NCI-H1092 treated with DMSO at 0.1 percent for 48 hours (cell line): ENCODE results near the gene ZNF789.
A peak's percentile ranks its signal among the peaks of the same experiment; 100 is the strongest.
"Not testable (repeated sequence)": the region's sequence is repeated elsewhere in the genome, so short reads cannot be mapped to it uniquely, and the experiment has no call there.

Experiments
- DNase-seq: peaks from one replicate; lab custom pipeline; 2025; lab: John Stamatoyannopoulos, UW

Gene ZNF789

DNA sequence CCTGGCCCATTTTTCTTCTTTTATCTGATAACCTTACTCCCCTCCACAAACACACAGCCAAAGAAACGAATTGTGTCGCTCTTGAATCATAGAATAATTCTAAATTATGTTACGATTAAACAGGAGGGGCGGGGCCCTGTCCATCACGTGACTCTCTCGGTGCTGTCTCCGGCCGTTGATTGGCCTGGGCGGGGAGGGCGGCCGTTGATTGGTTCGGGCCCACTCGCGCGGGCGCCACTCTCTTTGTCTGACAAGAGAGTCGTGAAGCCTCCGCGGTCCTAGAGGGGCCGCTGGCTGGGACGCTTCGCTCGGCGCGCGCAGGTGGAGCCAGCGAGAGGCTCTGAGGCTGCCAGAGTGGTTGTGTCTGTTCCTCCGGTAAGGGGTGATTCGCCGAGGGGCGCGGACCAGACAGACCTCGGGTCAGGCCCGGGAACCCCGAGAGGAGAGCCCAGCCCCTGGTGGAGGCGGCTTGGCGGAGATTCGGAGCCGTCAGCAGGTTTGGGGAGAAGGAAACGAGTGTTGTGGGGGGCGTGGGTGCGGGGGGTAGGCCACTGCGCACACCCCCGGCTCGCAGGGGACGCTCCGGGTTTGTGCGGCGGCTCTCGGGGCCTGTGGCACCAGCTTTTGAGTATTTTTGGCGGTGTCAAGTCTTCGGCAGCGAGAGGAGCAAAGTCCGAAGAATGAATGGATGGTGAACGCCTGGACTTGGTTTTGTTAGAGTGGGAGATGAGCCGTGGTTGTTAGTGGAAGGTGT is at the start of gene ZNF789:
TSS of gene ZNF789 (plus strand) at position 330 of the 754 bp plus-strand sequence. CDS start 3,567 bp downstream, outside the sequence.
- DNase-seq, result peak; percentile 98

GRCh38 chr7:99424932-99425730 is 47.6 kb upstream of the ZNF789 start:
- DNase-seq, result no peak

- DNase-seq, result no peak
Observed at GRCh38 chr7:99428972-99429566, 43.6 kb upstream of the ZNF789 start.

- DNase-seq, result no peak
Observed at GRCh38 chr7:99429756-99430155, 42.9 kb upstream of the ZNF789 start.

DNA sequence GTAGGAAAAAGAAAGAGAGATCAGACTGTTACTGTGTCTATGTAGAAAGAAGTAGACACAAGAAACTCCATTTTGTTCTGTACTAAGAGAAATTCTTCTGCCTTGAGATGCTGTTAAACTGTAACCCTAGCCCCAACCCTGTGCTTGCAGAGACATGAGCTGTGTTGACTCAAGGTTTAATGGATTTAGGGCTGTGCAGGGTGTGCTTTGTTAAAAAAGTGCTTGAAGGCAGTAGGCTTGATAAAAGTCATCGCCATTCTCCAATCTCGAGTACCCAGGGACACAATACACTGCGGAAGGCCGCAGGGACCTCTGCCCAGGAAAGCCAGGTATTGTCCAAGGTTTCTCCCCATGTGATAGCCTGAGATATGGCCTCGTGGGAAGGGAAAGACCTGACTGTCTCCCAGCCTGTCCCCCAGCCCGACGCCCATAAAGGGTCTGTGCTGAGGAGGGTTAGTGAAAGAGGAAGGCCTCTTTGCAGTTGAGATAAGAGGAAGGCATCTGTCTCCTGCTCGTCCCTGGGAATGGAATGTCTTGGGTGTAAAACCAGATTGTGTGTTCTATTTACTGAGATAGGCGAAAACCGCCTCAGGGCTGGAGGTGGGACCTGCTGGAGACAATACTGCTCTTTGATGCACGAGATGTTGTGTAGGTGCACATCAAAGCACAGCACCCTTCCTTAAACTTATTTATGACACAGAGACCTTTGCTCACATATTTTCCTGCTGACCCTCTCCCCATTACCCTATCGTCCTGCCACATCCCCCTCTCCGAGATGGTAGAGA is 40.7 kb upstream of the ZNF789 start:
- not testable (repeated sequence) for DNase-seq

DNA sequence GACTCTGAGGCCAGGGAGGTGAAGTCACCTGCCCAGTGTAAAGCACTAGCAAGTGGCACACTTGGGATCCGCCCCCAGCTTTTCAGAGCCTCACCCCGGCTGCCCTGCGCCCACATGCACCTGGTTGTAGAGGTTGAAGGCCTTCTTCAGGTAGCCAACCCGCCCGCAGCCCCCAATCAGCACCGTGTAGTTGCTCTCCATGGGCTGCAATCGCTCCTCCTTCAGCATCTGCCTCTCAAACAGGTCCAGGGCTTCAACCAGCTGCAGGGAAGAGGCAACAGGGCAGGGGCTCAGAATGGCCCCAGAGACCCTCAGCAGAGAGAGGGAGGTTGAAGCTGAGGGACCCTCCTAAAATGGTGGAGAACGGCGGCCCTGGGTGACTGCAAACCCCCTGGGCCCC is 39.5 kb upstream of the ZNF789 start:
- no peak for DNase-seq

GRCh38 chr7:99437946-99438572 is 34.6 kb upstream of the ZNF789 start:
- no peak for DNase-seq

DNA sequence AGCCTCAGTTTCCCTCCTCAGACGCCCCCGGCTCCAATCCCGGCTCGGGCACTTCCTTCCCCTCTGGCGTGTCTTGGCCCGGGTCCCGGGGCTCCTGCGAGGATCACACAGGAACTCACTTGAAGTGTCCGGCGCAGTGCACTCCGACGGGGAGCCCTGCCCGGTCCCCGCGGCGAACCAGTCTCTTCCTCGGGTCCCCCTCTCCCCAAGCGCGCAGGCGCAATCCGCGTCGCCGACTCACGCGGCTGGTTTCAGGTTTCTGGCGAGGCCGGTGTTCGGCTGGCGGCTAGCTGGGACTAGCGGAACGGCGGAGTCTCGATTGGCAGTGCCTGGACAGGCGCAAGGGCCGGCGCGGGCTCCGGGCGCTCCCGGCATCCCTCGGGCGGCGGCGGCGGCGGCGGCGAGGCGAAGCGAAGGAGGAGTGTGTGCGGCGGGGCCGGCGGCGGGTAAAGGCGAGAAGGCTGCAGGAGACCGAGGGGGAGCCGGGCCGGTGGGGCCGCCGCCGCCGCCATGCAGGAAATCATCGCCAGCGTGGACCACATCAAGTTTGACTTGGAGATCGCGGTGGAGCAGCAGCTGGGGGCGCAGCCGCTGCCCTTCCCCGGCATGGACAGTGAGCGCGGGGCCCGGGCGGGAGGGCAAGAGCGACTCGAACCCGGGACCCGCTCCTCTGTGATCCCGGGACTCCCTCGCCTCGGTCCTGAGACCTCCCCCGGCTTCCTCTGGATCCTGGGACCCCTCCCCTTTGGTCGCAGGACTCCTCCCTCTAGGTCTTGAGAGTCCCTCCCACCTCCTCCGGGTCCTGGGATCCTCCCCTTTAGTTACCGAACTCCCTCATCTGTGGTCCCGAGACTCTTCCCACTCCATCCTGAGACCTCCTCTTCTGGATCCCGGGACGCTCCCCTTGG is 33.9 kb upstream of the ZNF789 start, which contains the start of the genes CPSF4 and PTCD1:
TSS of gene CPSF4 (plus strand) at position 371 of the 908 bp plus-strand sequence. CDS start at position 511, 140 bp downstream.
TSS of gene PTCD1 (minus strand) at position 226 of the 908 bp plus-strand sequence. CDS start 3,556 bp downstream, outside the sequence.
- peak; percentile 95 for DNase-seq

DNA sequence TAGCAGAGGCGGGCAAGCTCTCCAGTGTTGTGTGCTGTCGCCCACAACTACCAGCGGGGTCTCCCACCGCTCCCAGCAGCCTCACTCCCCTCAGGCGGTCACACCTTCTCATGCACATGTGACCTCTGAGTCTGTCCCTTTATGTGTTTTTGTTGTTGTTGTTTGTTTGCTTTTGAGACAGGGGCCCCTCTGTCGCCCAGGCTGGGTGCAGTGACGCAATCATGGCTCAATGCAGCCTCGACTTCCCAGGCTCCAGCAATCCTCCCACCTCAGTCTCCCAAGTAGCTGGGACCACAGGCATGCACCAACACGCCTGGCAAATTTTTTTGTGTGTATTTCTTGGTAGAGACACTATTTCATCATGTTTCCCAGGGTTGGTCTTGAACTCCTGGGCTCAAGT is 32.5 kb upstream of the ZNF789 start:
- DNase-seq, result no peak

- no peak for DNase-seq
Observed at GRCh38 chr7:99446096-99446495, 26.6 kb upstream of the ZNF789 start.

- no peak for DNase-seq
Observed at GRCh38 chr7:99447943-99448342, 24.7 kb upstream of the ZNF789 start.

- no peak for DNase-seq
Observed at GRCh38 chr7:99448855-99449254, 23.8 kb upstream of the ZNF789 start.

DNA sequence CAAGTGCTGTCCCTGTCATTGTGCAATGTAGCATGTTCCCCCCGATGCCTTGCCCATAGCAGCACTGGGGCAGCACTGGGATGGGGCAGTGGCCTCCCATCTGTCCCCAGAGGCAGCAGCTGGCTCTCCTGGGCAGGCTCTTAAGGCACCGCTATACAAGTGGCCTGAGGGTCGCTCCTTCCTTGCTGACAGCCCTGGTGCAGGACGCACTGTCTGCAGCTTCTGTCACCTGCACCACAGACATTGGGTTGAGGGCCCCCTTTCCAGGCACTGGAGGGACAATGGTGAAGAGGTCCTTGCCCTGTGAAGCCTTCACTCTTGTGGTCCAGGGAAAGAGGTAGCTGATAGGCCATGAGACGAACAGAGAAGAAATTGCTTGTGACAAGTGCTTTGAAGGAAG is 23.4 kb upstream of the ZNF789 start:
- no peak for DNase-seq

GRCh38 chr7:99451936-99452335 is 20.8 kb upstream of the ZNF789 start:
- no peak for DNase-seq

GRCh38 chr7:99452541-99452940 is 20.1 kb upstream of the ZNF789 start:
- DNase-seq, result no peak

- DNase-seq, result no peak
Observed at GRCh38 chr7:99453105-99453504, 19.6 kb upstream of the ZNF789 start.

DNA sequence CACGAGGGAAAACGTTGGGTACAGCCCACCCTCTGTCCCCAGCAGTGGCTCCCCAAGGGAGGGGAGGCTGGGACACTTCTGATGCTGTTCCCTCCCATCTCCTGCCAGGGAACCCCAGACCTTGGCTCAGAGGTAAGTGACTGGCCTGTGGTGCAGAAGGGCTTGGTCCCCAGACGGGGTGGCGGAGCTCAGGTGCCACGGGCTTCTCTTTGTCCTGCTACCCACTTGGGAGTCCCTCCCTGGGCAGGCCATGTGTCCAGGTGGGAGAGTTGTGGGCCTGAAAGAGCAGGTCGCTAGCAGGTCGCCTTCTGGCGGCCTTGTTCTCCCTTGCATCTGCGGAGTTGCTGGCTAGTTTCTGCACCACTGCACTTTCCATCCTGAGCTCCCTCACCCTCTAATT is 16.8 kb upstream of the ZNF789 start:
- no peak for DNase-seq

DNA sequence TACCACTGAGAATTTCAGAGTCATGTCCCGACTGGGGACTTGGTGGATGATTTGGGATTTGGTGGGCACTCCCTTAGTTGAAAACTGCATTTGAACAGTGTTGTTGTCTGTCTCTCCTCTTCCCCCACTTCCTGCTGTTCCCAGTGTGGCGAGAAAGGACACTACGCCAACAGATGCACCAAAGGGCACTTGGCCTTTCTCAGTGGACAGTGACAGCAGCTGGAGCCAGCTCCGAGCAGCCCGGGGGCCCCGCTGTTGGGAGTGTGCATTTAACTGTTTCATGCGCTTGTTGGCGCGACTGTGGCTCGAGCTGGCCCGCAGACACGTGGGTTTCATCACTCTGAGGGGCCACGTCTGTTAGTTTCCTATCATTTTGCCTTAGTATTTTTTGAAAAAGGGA is 16.4 kb upstream of the ZNF789 start:
- no peak for DNase-seq

DNA sequence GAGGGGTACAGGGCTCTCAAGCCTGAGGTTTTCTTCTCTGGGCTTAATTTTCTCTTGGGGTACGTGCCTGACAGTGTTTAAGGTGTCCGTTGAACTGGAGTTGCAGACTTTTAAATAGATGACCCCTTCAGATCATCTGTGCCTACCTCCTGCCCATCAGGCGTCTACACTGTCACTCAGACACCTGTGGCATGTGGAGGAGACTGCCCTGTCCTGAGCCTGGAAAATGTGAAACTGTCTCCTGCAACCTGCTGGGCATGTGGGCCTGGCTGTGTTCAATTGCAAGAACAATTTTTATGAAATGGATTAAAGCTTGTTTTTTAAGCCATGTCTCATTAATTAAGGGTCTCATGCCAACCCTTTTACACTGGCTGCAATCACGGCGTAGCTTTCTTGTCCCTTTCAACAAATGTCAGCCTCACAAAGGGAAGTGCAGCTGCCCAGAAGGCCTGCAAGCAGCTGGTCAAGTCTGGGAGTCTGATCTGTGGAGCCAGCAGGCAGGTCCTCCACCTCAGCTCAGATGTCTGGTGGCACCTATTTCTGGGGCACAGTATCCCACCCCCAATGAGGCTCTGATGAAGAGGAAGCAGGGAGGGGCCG is 15.5 kb upstream of the ZNF789 start:
- no peak for DNase-seq
